ENCODE results near the gene DPCD. TPM values are rescaled to one million over a fixed set of nuclear protein-coding genes. Genes with fewer than 3 reads are reported as not detected.

Gene DPCD
- total RNA-seq, 2 experiments from 2014 or later: 9.1 to 10.3 TPM

GRCh38 chr10:101575580-101576210, 12.4 kb upstream of the DPCD start:
- no peak for DNase-seq (ENCODE audit: low spot score)
- CTCF ChIA-PET (ENCODE audit: unreplicated experiment): no interaction called here
- no peaks in the 10 kb centered on the region for H3K79me2 ChIP-seq (ENCODE audit: insufficient read depth, low read depth, low read length)
- H3K36me3 ChIP-seq (ENCODE audit: insufficient read depth, low read length): 0 out of 2 replicates have a peak, but pooled peaks cover 3% of the 10 kb centered on the region
- H3K9me2 ChIP-seq (ENCODE audit: insufficient read depth, low read length): no peaks in the 10 kb centered on the region
- POLR2A ChIA-PET: interaction anchor here (0.7 kb wide), 2 partner anchors 208 to 520 kb away, joined by 3 read pairs; partner anchors contain the start of gene NPM3
- no peak overlapping the region for H3K4me2 ChIP-seq (ENCODE audit: low read length)
- TF ChIP-seq EZH2phosphoT487 (IDR thresholded peaks at IDR 0.05; ENCODE audit: borderline replicate concordance, low read depth, low read length) (no peak), CTCF (conservative IDR thresholded peaks at IDR 0.05; ENCODE audit: low read length) (no peak)
- no peak overlapping the region for H3K4me3 ChIP-seq (ENCODE audit: low read depth, low read length, poor library complexity, severe bottlenecking)
- intact Hi-C loops (cut with micrococcal nuclease; ENCODE audit: unreplicated experiment): no loop called here
- H3K9me3 ChIP-seq (ENCODE audit: low read length): no peaks in the 10 kb centered on the region
- H4K20me1 ChIP-seq (ENCODE audit: insufficient read depth, low read length): no peaks in the 10 kb centered on the region
- no peak overlapping the region for H3K27ac ChIP-seq (ENCODE audit: low read depth, low read length, poor library complexity, severe bottlenecking)
- peaks cover 9% of the 10 kb centered on the region for H3K4me1 ChIP-seq (ENCODE audit: insufficient read depth, low read length, poor library complexity, severe bottlenecking)
- no peak overlapping the region for H2AFZ ChIP-seq (ENCODE audit: low read length)
- BruUV-seq (replicated peaks): no TSS peak

- CTCF ChIA-PET (ENCODE audit: unreplicated experiment): no interaction called here
These were observed 11.8 kb upstream of the DPCD start for GRCh38 chr10:101576211-101576863.

More at GRCh38 chr10:101576211-101576863, 11.8 kb upstream of the DPCD start:
- DNase-seq (ENCODE audit: low spot score): no peak
- intact Hi-C loops (cut with micrococcal nuclease; ENCODE audit: unreplicated experiment): no loop called here
- Histone ChIP-seq H3K9me2 (ENCODE audit: insufficient read depth, low read length) (no peaks in the 10 kb centered on the region), H3K79me2 (ENCODE audit: insufficient read depth, low read depth, low read length) (no peaks in the 10 kb centered on the region), H3K27ac (ENCODE audit: low read depth, low read length, poor library complexity, severe bottlenecking) (no peak overlapping the region), H3K9me3 (ENCODE audit: low read length) (no peaks in the 10 kb centered on the region), H3K4me3 (ENCODE audit: low read depth, low read length, poor library complexity, severe bottlenecking) (no peak overlapping the region), H3K36me3 (ENCODE audit: insufficient read depth, low read length) (0 out of 2 replicates have a peak, but pooled peaks cover 3% of the 10 kb centered on the region), H2AFZ (ENCODE audit: low read length) (no peak overlapping the region), H4K20me1 (ENCODE audit: insufficient read depth, low read length) (no peaks in the 10 kb centered on the region), H3K4me1 (ENCODE audit: insufficient read depth, low read length, poor library complexity, severe bottlenecking) (peaks cover 8% of the 10 kb centered on the region), H3K4me2 (ENCODE audit: low read length) (no peak overlapping the region)
- BruUV-seq (replicated peaks): no TSS peak
- TF ChIP-seq CTCF (conservative IDR thresholded peaks at IDR 0.05; ENCODE audit: low read length): no peak
- no peak for TF ChIP-seq EZH2phosphoT487 (IDR thresholded peaks at IDR 0.05; ENCODE audit: borderline replicate concordance, low read depth, low read length)
- POLR2A ChIA-PET: interaction anchor here (0.6 to 0.9 kb wide), 4 partner anchors 205 to 629 kb away, joined by 3 to 4 read pairs (median 3); partner anchors contain the start of gene NPM3

Data from OCI-LY7 (cell line).